ENCODE data around the gene FZD4.
"Not testable (repeated sequence)": the region's sequence is repeated elsewhere in the genome, so short reads cannot be mapped to it uniquely, and the experiment has no call there.

The FZD4 gene

GRCh38 chr11:86955361-86956120 lies at the start of gene FZD4:
TSS of gene FZD4 (minus strand) at chr11:86955395. CDS start at chr11:86955085, 310 bp downstream.
- peak; percentile 31 for DNase-seq (ENCODE audit: low read depth)

GRCh38 chr11:87004281-87004680 lies 49.1 kb upstream of the FZD4 start:
- not testable (repeated sequence) for DNase-seq (ENCODE audit: low read depth)

- no peak for DNase-seq (ENCODE audit: low read depth)
Observed at GRCh38 chr11:87002918-87003317, 47.7 kb upstream of the FZD4 start.

- DNase-seq (ENCODE audit: low read depth), result no peak
Observed at GRCh38 chr11:86999859-87000753, 44.9 kb upstream of the FZD4 start.

- DNase-seq (ENCODE audit: low read depth), result no peak
Observed at GRCh38 chr11:86999388-86999787, 44.2 kb upstream of the FZD4 start.

GRCh38 chr11:86996953-86997570 lies 41.9 kb upstream of the FZD4 start:
- DNase-seq (ENCODE audit: low read depth), result no peak

GRCh38 chr11:86993031-86993430 lies 37.8 kb upstream of the FZD4 start:
- DNase-seq (ENCODE audit: low read depth), result no peak

- DNase-seq (ENCODE audit: low read depth), result not testable (repeated sequence)
Observed at GRCh38 chr11:86992340-86992739, 37.1 kb upstream of the FZD4 start.

- DNase-seq (ENCODE audit: low read depth), result no peak
Observed at GRCh38 chr11:86991341-86991740, 36.1 kb upstream of the FZD4 start.

GRCh38 chr11:86990515-86990914 lies 35.3 kb upstream of the FZD4 start:
- DNase-seq (ENCODE audit: low read depth), result no peak

- DNase-seq (ENCODE audit: low read depth), result no peak
Observed at GRCh38 chr11:86990031-86990430, 34.8 kb upstream of the FZD4 start.

GRCh38 chr11:86988351-86988881 lies 33.2 kb upstream of the FZD4 start:
- no peak for DNase-seq (ENCODE audit: low read depth)

GRCh38 chr11:86987679-86988078 lies 32.5 kb upstream of the FZD4 start:
- DNase-seq (ENCODE audit: low read depth), result no peak

GRCh38 chr11:86984701-86985100 lies 29.5 kb upstream of the FZD4 start:
- no peak for DNase-seq (ENCODE audit: low read depth)

- no peak for DNase-seq (ENCODE audit: low read depth)
Observed at GRCh38 chr11:86983021-86983488, 27.9 kb upstream of the FZD4 start.

GRCh38 chr11:86981777-86982540 lies 26.8 kb upstream of the FZD4 start:
- no peak for DNase-seq (ENCODE audit: low read depth)

- DNase-seq (ENCODE audit: low read depth), result no peak
Observed at GRCh38 chr11:86980086-86980796, 25.0 kb upstream of the FZD4 start.

- DNase-seq (ENCODE audit: low read depth), result no peak
Observed at GRCh38 chr11:86978756-86979608, 23.8 kb upstream of the FZD4 start.

GRCh38 chr11:86978247-86978646 lies 23.1 kb upstream of the FZD4 start:
- no peak for DNase-seq (ENCODE audit: low read depth)
